B cell (primary cell): ENCODE measurements around the gene ASPSCR1. TPM values are rescaled to one million over a fixed set of nuclear protein-coding genes. Genes with fewer than 3 reads are reported as not detected.

ENCODE experiments used
- ATAC-seq: fragments of 200-7000 bp; cut with Tn5 transposase; one replicate; pipeline ENCODE4 v1.10.0; 2021; ENCODE audit warnings: low read depth, mild to moderate bottlenecking, moderate number of reproducible peaks, moderate library complexity
- CTCF ChIA-PET: fragments of 350-600 bp; sonication (Branson Sonifier 250); formaldehyde crosslinking; loops from one replicate; lab custom pipeline; 2021; ENCODE audit warnings: antibody characterized with exemption, inconsistent platforms; lab: Charles Lee
- POLR2A ChIA-PET: fragments of 350-600 bp; sonication (Branson Sonifier 250); formaldehyde crosslinking; loops from one replicate; lab custom pipeline; 2021; ENCODE audit warnings: antibody characterized with exemption; lab: Charles Lee
- DNase-seq: peaks from one replicate; pipeline ENCODE4 v3.0.0; 2013
- H2AFZ ChIP-seq: 2 replicates; pipeline ENCODE4 v1.6.1; 2012; ENCODE audit warnings: mild to moderate bottlenecking, low read depth, low read length; ENCODE audit not compliant: insufficient read depth, poor library complexity, severe bottlenecking
- H3K27ac ChIP-seq, 2 donors: 1 replicate in 1 of 2; 2 replicates in 1 of 2; pipeline ENCODE4 v1.5.1; 2012 to 2013; ENCODE audit warnings: low read length in 2 of 2, mild to moderate bottlenecking in 2 of 2, moderate library complexity in 1 of 2
- H3K27me3 ChIP-seq, 4 experiments: fragments of 200-600 bp in 1 of 4; sonication (generic) in 1 of 4; replicated peaks in 1 of 4; 1 replicate in 2 of 4; 2 replicates in 2 of 4; pipeline versions ENCODE4 v1.6.1 to v1.7.0; 2013 to 2016; ENCODE audit warnings: low read length in 3 of 4, mild to moderate bottlenecking in 2 of 4, mixed read lengths in 1 of 4, moderate library complexity in 1 of 4; ENCODE audit not compliant: insufficient read depth in 4 of 4, control insufficient read depth in 3 of 4; ENCODE audit errors: control extremely low read depth in 1 of 4
- H3K36me3 ChIP-seq, 2 experiments: replicated peaks in 1 of 2; 1 replicate in 1 of 2; 2 replicates in 1 of 2; pipeline versions ENCODE4 v1.6.1 to v1.7.1; 2013; ENCODE audit warnings: low read length in 1 of 2; ENCODE audit not compliant: insufficient read depth in 2 of 2, control insufficient read depth in 1 of 2; ENCODE audit errors: control extremely low read depth in 1 of 2, extremely low read depth in 1 of 2
- H3K4me1 ChIP-seq, 2 donors: fragments of 200-600 bp in 1 of 2; sonication (generic) in 1 of 2; 1 replicate in 1 of 2; 2 replicates in 1 of 2; pipeline versions ENCODE4 v1.5.1 to v1.6.1; 2013 to 2017; ENCODE audit warnings: low read length in 2 of 2; ENCODE audit not compliant: control insufficient read depth in 2 of 2, insufficient read depth in 2 of 2
- H3K4me2 ChIP-seq: replicated peaks from 2 replicates; pipeline ENCODE3; 2012; ENCODE audit warnings: mild to moderate bottlenecking, low read depth, low read length; ENCODE audit not compliant: poor library complexity, severe bottlenecking
- H3K4me3 ChIP-seq, 5 experiments: fragments of 200-600 bp in 1 of 5; sonication (generic) in 1 of 5; 1 replicate in 3 of 5; 2 replicates in 2 of 5; pipeline versions ENCODE4 v1.5.1 to v1.7.0; 2011 to 2016; ENCODE audit warnings: low read length in 4 of 5, mild to moderate bottlenecking in 4 of 5, low read depth in 2 of 5, control low read depth in 1 of 5, moderate library complexity in 1 of 5; ENCODE audit not compliant: insufficient read depth in 1 of 5; ENCODE audit errors: control extremely low read depth in 1 of 5, extremely low read depth in 1 of 5
- H3K79me2 ChIP-seq: fragments of 200-600 bp; sonication (generic); one replicate; pipeline ENCODE4 v1.6.0; 2016; ENCODE audit warnings: low read length; ENCODE audit not compliant: control insufficient read depth, insufficient read depth
- H3K9ac ChIP-seq: fragments of 200-600 bp; sonication (generic); 2 replicates; pipeline ENCODE4 v1.6.1; 2017; ENCODE audit warnings: mild to moderate bottlenecking, low read length, moderate library complexity
- H3K9me3 ChIP-seq, 3 donors: one replicate each; pipeline versions ENCODE4 v1.6.1 to v1.7.1; 2013; ENCODE audit warnings: low read length in 2 of 3; ENCODE audit not compliant: control insufficient read depth in 2 of 3, insufficient read depth in 1 of 3; ENCODE audit errors: control extremely low read depth in 1 of 3
- H4K20me1 ChIP-seq: 2 replicates; pipeline ENCODE4 v1.6.0; 2012; ENCODE audit warnings: mild to moderate bottlenecking, low read length; ENCODE audit not compliant: insufficient read depth, control insufficient read depth, poor library complexity, severe bottlenecking
- H3K27ac Mint-ChIP-seq: one replicate; pipeline ENCODE4 v1.8.0; 2021; ENCODE audit warnings: mixed read lengths
- H3K27me3 Mint-ChIP-seq: one replicate; pipeline ENCODE4 v1.8.0; 2021; ENCODE audit warnings: mixed read lengths
- H3K4me1 Mint-ChIP-seq: one replicate; pipeline ENCODE4 v1.8.0; 2021; ENCODE audit warnings: mixed read lengths
- H3K4me3 Mint-ChIP-seq: one replicate; pipeline ENCODE4 v1.8.0; 2021; ENCODE audit warnings: mixed read lengths
- H3K9me3 Mint-ChIP-seq: one replicate; pipeline ENCODE4 v1.8.0; 2022; ENCODE audit warnings: mixed read lengths; ENCODE audit not compliant: insufficient read depth
- EZH2 ChIP-seq: IDR thresholded peaks from 2 replicates; pipeline ENCODE4 v1.6.1; 2012; ENCODE audit warnings: borderline replicate concordance, low read depth, mild to moderate bottlenecking, moderate library complexity, low read length; ENCODE audit not compliant: insufficient read depth, poor library complexity, severe bottlenecking
- WGBS: methylation state at CpG from one replicate; pipeline ENCODE4 v1.1.5; 2013; ENCODE audit warnings: missing lambda C conversion rate; ENCODE audit not compliant: insufficient coverage; 5-methylcytosine and 5-hydroxymethylcytosine counted together
- intact Hi-C: fragments of 100-400 bp; cut with micrococcal nuclease; formaldehyde crosslinking; loops from one replicate; pipeline ENCODE4 v1.10.0; 2022
- polyA plus RNA-seq: library from polyadenylated mRNA; depleted of rRNA; stranded (reverse); fragments of >200 nt; gene quantifications from 2 replicates; pipeline ENCODE4 v1.2.3, GENCODE V29; 2012
- total RNA-seq, 2 donors: library from RNA; stranded (reverse); fragments of 120-200 nt in 1 of 2; gene quantifications; 1 replicate in 1 of 2; 2 replicates in 1 of 2; pipeline versions ENCODE4 v1.2.3 to v1.2.4, GENCODE V29; 2013 to 2022
- TF ChIP-seq, protein P1 (sequence below): fragments of 200-600 bp; IDR thresholded peaks from one replicate; pipeline ENCODE4 v1.8.0; 2022; ENCODE audit warnings: antibody characterized with exemption, mild to moderate bottlenecking

ASPSCR1 gene
- total and polyA plus RNA-seq, 2 donors (not counting 1 experiment from before 2014, with no cell fraction given) = 34.0 to 46.7 TPM

DNA sequence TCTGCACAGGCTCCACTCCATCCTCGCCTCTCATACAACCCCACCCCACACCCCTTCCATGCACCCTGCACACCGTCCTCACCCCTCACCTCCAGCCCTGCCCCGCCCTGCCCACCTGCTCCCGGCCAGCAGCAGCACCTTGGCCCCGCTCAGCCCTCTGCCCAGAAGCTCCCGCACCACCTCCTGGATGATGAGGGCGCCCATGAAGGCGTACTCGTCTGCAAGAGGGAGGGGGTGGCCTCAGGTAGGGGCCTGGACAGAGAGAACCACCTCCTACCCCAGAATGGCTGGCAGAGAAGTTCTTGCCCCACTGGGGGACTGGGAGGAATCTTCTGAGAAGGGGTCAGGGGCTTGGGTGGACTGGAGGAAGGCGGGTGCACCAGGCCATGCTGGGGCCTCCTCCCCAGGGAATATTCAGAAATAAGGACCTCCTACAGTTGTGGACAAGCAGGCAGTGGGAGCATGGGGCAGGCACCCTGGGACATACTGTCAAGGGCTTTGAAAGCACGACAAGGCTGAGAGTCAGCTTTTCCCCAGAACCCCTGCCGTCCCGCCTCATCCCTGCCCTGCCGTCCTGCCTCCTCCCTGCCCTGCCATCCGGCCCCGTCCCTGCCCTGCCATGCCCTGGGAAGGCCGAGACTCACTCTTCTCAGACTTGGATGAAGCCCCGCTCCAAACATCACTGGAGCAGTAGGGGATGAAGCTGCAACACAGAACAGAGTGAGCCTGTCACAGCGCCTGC is 19.6 kb upstream of the ASPSCR1 start:
- TF ChIP-seq, protein P1, sequence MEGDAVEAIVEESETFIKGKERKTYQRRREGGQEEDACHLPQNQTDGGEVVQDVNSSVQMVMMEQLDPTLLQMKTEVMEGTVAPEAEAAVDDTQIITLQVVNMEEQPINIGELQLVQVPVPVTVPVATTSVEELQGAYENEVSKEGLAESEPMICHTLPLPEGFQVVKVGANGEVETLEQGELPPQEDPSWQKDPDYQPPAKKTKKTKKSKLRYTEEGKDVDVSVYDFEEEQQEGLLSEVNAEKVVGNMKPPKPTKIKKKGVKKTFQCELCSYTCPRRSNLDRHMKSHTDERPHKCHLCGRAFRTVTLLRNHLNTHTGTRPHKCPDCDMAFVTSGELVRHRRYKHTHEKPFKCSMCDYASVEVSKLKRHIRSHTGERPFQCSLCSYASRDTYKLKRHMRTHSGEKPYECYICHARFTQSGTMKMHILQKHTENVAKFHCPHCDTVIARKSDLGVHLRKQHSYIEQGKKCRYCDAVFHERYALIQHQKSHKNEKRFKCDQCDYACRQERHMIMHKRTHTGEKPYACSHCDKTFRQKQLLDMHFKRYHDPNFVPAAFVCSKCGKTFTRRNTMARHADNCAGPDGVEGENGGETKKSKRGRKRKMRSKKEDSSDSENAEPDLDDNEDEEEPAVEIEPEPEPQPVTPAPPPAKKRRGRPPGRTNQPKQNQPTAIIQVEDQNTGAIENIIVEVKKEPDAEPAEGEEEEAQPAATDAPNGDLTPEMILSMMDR = no peak
- no peak for TF ChIP-seq EZH2
- H3K4me2 ChIP-seq = no peak overlapping the region
- no peak overlapping the region for H3K4me3 ChIP-seq
- no peaks in the 10 kb centered on the region for H3K36me3 ChIP-seq
- peaks cover 15 to 16% of the 10 kb centered on the region in 2 donors for H3K4me1 ChIP-seq
- no peak overlapping the region for H3K27ac ChIP-seq
- ATAC-seq = no peak
- H3K9me3 Mint-ChIP-seq = no peaks in the 10 kb centered on the region
- H3K4me1 Mint-ChIP-seq = peaks cover 1% of the 10 kb centered on the region
- DNase-seq = peak; percentile 22
- WGBS = 83% methylated on average over 18 of the region's 19 CpGs
- peak overlapping the region; percentile 64 for H3K4me3 Mint-ChIP-seq
- no peaks in the 10 kb centered on the region for H3K79me2 ChIP-seq
- intact Hi-C loops = no loop called here
- peaks cover 21% of the 10 kb centered on the region for H3K27me3 Mint-ChIP-seq
- H3K27ac Mint-ChIP-seq = no peak overlapping the region
- H3K9me3 ChIP-seq = peaks cover 0 to 10% (median 0%) of the 10 kb centered on the region in 3 donors
- ChIA-PET POLR2A (no interaction called here), CTCF (interaction anchor here (1.2 kb wide), 1 partner anchor 9 kb away, joined by 3 read pairs; no protein-coding TSS in a partner anchor)
- peaks cover 0 to 62% (median 28%) of the 10 kb centered on the region in 4 experiments for H3K27me3 ChIP-seq
- no peak overlapping the region for H2AFZ ChIP-seq
- no peak overlapping the region for H3K9ac ChIP-seq
- no peaks in the 10 kb centered on the region for H4K20me1 ChIP-seq
